Effector memory CD4-positive, alpha-beta T cell (primary cell): Measurements from ENCODE around the gene VPS37B.

Experiments used
- DNase-seq, 3 donors: peaks; one replicate each; pipeline ENCODE4 v3.0.0-alpha.2; 2020
- H3K27ac ChIP-seq: 2 replicates; pipeline ENCODE4 v1.7.0; 2013; ENCODE audit warnings: mild to moderate bottlenecking, low read length, moderate library complexity; ENCODE audit not compliant: insufficient read depth, poor library complexity, severe bottlenecking
- H3K27me3 ChIP-seq: replicated peaks from 2 replicates; pipeline ENCODE4 v1.7.0; 2013; ENCODE audit warnings: mild to moderate bottlenecking, low read length; ENCODE audit not compliant: insufficient read depth, control insufficient read depth, poor library complexity, severe bottlenecking
- H3K36me3 ChIP-seq: 2 replicates; pipeline ENCODE4 v1.7.0; 2013; ENCODE audit warnings: mild to moderate bottlenecking, low read length, moderate library complexity; ENCODE audit not compliant: control insufficient read depth, insufficient read depth
- H3K4me1 ChIP-seq: 2 replicates; pipeline ENCODE4 v1.7.0; 2013; ENCODE audit warnings: low read length, mild to moderate bottlenecking; ENCODE audit not compliant: control insufficient read depth, insufficient read depth, poor library complexity, severe bottlenecking
- H3K4me3 ChIP-seq: 2 replicates; pipeline ENCODE4 v1.7.0; 2013; ENCODE audit warnings: low read length, low read depth, mild to moderate bottlenecking; ENCODE audit not compliant: insufficient read depth, poor library complexity, severe bottlenecking
- H3K9me3 ChIP-seq: 2 replicates; pipeline ENCODE4 v1.7.0; 2013; ENCODE audit warnings: mild to moderate bottlenecking, low read length, moderate library complexity; ENCODE audit not compliant: control insufficient read depth

The VPS37B gene

DNA sequence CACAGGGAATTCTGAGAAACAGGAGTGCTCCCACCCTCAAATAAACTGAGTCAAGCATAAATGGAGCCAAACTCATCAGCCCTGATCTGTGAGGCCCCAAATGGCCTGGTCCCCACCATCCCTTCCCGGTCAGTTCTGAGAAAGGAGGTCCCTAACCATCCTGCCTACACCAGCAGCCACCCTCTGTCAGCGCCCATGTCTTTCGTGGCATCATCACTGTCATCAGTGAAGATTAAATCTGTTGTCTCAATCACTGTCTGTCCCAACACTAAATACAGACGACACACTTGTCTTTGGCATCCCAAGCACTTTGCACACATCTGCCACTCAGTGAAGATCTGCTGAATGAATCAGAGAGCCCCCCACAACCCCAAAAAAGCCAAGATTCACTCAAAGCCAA is 22.4 kb downstream of the VPS37B start:
- no peak for DNase-seq
- Histone ChIP-seq H3K27ac (no peak overlapping the region), H3K4me1 (peaks cover 51% of the 10 kb centered on the region), H3K27me3 (no peaks in the 10 kb centered on the region), H3K36me3 (peaks cover 24% of the 10 kb centered on the region), H3K4me3 (no peak overlapping the region), H3K9me3 (no peaks in the 10 kb centered on the region)

DNA sequence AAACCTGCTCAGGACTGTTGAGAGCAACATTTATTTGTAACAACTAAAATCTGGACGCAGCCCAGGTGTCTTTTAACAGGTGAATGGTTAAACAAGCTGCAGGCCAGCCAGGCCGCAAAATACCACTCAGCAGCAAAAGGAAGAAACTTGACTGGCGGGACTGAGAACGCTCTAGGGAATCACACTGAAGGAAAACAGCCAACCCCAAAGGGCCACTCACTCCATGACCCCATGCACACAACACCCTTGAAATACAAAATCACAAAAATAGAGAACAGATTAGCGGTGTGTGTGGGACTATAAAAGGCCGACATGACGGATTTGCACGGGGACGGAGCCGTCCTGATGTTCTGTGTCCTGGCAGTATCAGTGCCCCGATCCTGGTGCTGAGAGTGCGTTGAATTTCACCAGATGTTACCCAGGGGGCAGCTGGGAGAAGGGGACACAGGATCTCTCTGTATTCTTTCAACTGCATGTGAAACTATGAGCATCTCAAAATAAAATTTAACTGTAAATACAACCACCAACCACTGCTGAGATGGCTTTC is 23.0 kb downstream of the VPS37B start:
- peaks cover 45% of the 10 kb centered on the region for H3K4me1 ChIP-seq
- H3K4me3 ChIP-seq, result no peak overlapping the region
- no peak overlapping the region for H3K27ac ChIP-seq

DNA sequence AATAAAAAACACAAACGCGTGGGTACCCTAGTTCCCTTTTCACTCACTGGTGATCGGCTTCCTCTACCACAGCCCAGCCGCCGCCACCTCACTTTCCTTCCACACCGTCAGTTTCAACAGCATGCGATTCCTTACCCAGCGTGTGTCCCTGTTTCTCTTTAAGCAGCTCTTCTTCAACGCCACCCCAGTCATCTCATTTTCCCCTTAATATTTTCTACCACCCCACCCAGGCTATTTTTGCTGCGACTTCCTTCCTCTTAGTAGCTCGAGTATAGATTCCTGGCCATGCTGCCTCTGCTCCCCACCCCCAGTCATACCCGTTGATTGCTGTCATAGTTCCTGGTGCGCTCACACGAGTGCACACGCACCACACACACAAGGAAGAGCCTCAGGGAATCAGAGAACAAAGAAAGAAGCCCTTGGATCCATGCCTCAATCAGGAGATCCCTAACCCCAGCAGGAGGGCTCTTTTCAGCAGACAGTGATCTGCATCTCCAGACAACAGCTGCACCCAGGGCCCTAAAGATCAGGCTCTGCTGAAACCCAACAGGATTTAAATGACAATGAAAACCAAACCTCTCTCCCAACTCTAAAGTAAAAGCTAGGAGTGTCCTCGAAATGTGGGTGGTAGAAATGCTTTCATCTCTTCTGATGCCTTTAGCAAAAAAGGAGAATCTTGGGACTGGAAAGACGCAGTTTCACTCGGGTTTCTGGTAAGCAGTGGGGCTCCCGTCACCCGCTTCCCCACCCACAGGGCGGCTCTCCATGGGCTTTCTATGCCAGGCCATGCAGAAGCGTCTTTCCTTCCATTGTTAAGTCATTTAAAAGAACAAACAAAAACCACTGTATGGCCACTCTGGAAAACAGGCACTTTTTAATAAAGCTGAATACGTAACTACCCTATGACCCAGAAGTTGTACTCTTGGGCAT is 23.8 kb downstream of the VPS37B start:
- H3K9me3 ChIP-seq, result no peaks in the 10 kb centered on the region
- peak overlapping the region; percentile 54 for H3K27ac ChIP-seq
- peak overlapping the region; percentile 47 for H3K4me3 ChIP-seq
- no peak for DNase-seq
- no peaks in the 10 kb centered on the region for H3K27me3 ChIP-seq
- peaks cover 45% of the 10 kb centered on the region for H3K4me1 ChIP-seq
- H3K36me3 ChIP-seq, result peaks cover 38% of the 10 kb centered on the region

More for the DNA sequence above, 23.0 kb downstream of the VPS37B start:
- Histone ChIP-seq H3K36me3 (peaks cover 30% of the 10 kb centered on the region), H3K27me3 (no peaks in the 10 kb centered on the region), H3K9me3 (no peaks in the 10 kb centered on the region)
- DNase-seq, result no peak

DNA sequence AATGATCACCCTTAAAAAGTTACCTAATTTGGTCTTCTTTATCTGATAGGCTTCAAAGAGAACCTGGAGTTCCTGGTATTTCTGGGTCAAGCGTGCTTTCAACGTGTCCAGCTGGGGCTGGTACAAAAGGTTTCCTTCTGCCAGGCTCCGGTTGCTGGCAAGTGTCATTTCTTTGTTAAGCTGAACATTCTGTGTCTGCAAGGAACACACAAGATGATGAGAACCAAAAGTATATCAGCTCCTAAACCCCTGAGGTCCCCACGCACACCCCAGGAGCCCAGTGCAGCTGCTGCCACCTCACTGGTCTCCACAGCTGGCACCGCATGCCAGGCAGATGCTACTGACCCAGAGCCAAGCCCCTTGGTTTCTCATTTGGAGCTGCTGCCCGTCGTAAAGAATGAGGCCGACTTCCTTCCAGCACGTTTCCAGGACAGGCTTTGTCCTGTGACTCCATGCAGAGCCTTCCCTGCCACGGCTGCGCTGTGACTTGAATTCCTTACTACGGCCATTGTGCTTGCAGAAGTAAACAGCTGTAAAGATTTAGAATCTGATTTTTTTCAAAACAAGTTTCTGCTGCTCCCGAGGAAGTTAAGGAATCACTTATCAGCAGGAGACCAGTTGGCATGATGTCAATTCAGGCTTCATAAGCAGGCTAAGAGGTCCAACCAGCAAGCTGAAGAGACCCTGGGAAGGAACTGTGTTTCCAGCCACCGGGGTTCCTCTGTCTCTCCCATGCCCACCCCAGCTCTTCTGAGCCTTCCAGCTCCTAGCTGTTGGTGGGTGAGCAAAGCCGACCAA is 24.9 kb downstream of the VPS37B start:
- Histone ChIP-seq H3K4me1 (peaks cover 44% of the 10 kb centered on the region), H3K4me3 (peak overlapping the region; percentile 47), H3K9me3 (no peaks in the 10 kb centered on the region), H3K27ac (peak overlapping the region; percentile 54), H3K36me3 (peaks cover 44% of the 10 kb centered on the region), H3K27me3 (no peaks in the 10 kb centered on the region)
- DNase-seq, result no peak

GRCh38 chr12:122870163-122870842 is 25.6 kb downstream of the VPS37B start:
- H3K4me3 ChIP-seq, result no peak overlapping the region
- no peak for DNase-seq
- H3K36me3 ChIP-seq, result peaks cover 50% of the 10 kb centered on the region
- peaks cover 40% of the 10 kb centered on the region for H3K4me1 ChIP-seq
- H3K27me3 ChIP-seq, result no peaks in the 10 kb centered on the region
- H3K9me3 ChIP-seq, result no peaks in the 10 kb centered on the region
- H3K27ac ChIP-seq, result no peak overlapping the region

DNA sequence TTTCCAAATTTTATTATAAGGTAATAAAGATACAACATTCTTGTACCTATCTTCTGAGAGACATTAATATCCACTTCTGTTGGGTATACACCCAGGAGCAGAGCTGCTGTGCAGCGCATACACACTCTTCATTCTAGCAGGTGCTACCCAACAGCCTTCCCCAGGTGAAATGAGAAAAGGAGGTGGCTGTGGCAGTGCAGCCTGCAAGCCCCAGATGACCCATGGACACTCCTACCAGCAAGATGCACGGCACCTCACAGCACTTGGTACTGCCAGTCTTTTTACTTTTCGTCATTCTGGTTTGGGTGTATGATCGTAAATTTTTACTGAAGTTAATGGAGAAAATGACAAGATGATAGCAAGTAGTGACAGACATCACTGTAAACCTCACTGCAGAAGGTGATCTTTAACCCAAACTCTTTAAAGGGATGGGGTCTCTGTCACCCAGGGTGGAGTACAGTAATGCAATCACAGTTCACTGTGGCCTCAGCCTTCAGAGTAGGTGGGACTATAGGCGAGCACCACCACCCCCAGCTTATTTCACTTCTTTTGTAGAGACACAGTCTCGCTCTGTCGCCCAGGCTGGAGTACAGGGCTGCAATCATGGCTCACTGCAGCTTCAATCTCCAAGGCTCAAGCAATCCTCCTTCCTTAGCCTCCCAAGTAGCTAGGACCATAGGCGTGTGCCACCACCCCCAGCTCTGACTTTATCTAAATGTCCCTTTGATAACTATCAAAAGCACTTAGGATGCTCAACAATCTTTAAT is 26.5 kb downstream of the VPS37B start:
- Histone ChIP-seq H3K4me1 (peaks cover 39% of the 10 kb centered on the region), H3K27ac (no peak overlapping the region), H3K4me3 (no peak overlapping the region), H3K36me3 (peaks cover 50% of the 10 kb centered on the region), H3K9me3 (no peaks in the 10 kb centered on the region), H3K27me3 (no peaks in the 10 kb centered on the region)
- DNase-seq, result no peak

- peaks cover 50% of the 10 kb centered on the region for H3K36me3 ChIP-seq
- no peak for DNase-seq
- peaks cover 32% of the 10 kb centered on the region for H3K4me1 ChIP-seq
- H3K4me3 ChIP-seq, result no peak overlapping the region
- H3K27ac ChIP-seq, result no peak overlapping the region
- H3K9me3 ChIP-seq, result no peaks in the 10 kb centered on the region
- H3K27me3 ChIP-seq, result no peaks in the 10 kb centered on the region
Observed at GRCh38 chr12:122868471-122869177, 27.3 kb downstream of the VPS37B start.

DNA sequence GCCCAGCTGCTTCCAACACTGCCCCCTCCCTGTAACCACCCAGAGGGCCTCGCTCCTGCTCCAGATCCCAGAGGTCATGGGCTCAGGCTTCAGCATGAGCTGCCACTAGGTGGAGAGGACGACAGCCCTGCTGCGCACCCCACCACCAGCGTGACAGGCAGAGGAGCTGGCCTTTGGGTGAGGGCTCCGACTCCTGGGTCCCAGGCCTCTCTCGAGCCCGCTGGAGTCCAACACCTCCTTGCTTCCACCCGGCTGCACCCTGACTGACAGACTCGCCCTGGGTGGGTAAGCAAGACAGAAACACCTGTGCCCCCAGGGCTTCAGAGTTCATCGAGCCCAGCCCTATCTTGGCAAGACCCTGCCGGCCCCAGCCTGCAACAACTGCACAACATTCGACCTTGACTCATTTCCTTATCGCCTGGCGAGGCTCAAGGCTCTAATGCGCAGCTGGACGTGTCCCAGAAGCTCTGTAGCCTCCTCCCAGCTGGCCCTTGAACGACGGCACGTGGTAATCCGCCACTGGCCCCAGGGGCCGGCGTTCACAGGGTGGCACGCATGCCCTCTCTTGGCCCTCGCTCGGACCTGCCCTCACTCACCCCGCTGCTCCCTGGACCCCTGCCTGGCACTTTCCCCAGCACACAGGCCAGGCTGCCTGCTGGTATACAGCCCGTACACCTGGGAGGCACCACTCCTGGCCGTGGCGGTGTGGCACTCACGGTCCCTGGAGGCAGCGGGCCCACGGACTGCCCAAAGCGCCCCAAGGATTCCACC is 28.0 kb downstream of the VPS37B start:
- no peak overlapping the region for H3K4me3 ChIP-seq
- no peaks in the 10 kb centered on the region for H3K27me3 ChIP-seq
- H3K9me3 ChIP-seq, result no peaks in the 10 kb centered on the region
- H3K27ac ChIP-seq, result no peak overlapping the region
- peaks cover 25% of the 10 kb centered on the region for H3K4me1 ChIP-seq
- peaks cover 50% of the 10 kb centered on the region for H3K36me3 ChIP-seq
- no peak for DNase-seq
